Measurements from ENCODE around the gene WDHD1.

- TF ChIP-seq, protein P1, sequence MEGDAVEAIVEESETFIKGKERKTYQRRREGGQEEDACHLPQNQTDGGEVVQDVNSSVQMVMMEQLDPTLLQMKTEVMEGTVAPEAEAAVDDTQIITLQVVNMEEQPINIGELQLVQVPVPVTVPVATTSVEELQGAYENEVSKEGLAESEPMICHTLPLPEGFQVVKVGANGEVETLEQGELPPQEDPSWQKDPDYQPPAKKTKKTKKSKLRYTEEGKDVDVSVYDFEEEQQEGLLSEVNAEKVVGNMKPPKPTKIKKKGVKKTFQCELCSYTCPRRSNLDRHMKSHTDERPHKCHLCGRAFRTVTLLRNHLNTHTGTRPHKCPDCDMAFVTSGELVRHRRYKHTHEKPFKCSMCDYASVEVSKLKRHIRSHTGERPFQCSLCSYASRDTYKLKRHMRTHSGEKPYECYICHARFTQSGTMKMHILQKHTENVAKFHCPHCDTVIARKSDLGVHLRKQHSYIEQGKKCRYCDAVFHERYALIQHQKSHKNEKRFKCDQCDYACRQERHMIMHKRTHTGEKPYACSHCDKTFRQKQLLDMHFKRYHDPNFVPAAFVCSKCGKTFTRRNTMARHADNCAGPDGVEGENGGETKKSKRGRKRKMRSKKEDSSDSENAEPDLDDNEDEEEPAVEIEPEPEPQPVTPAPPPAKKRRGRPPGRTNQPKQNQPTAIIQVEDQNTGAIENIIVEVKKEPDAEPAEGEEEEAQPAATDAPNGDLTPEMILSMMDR (conservative IDR thresholded peaks at IDR 0.05; ENCODE audit: low read depth, low read length) = no peak
- no peak for TF ChIP-seq POLR2A (IDR thresholded peaks at IDR 0.05; ENCODE audit: low read depth, low read length)
- TF ChIP-seq RFX5 (IDR thresholded peaks at IDR 0.05; ENCODE audit: low read depth, low read length) = no peak
- no peak for TF ChIP-seq RAD21 (IDR thresholded peaks at IDR 0.05; ENCODE audit: low read length)
- no peak for TF ChIP-seq MAZ (IDR thresholded peaks at IDR 0.05; ENCODE audit: borderline replicate concordance, low read depth, low read length)
- no peak for TF ChIP-seq SMC3 (IDR thresholded peaks at IDR 0.05; ENCODE audit: low read depth, low read length)
- TF ChIP-seq FOS (IDR thresholded peaks at IDR 0.05; ENCODE audit: low read depth, low read length) = no peak
- TF ChIP-seq BHLHE40 (IDR thresholded peaks at IDR 0.05; ENCODE audit: low read depth, low read length) = no peak
- TF ChIP-seq, protein P2, sequence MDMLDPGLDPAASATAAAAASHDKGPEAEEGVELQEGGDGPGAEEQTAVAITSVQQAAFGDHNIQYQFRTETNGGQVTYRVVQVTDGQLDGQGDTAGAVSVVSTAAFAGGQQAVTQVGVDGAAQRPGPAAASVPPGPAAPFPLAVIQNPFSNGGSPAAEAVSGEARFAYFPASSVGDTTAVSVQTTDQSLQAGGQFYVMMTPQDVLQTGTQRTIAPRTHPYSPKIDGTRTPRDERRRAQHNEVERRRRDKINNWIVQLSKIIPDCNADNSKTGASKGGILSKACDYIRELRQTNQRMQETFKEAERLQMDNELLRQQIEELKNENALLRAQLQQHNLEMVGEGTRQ (IDR thresholded peaks at IDR 0.05; ENCODE audit: low read depth, low read length) = no peak
- TF ChIP-seq CHD1 (IDR thresholded peaks at IDR 0.05; ENCODE audit: low read depth, low read length) = no peak
- TF ChIP-seq MXI1 (IDR thresholded peaks at IDR 0.05; ENCODE audit: borderline replicate concordance, low read depth, low read length) = no peak
- TF ChIP-seq RCOR1 (IDR thresholded peaks at IDR 0.05; ENCODE audit: insufficient replicate concordance, low read length) = no peak
- TF ChIP-seq NFE2L2 (IDR thresholded peaks at IDR 0.05; ENCODE audit: low read depth, low read length) = no peak
Measured at GRCh38 chr14:55054098-55054497, 27.2 kb upstream of the WDHD1 start.

Measured in IMR-90 (cell line).